IMR-90 (cell line): ENCODE data around the gene HTR2A. TPM values are rescaled to one million over a fixed set of nuclear protein-coding genes. Genes with fewer than 3 reads are reported as not detected.

Experiments
- ATAC-seq: fragments of 200-7000 bp; cut with Tn5 transposase; 2 replicates; pipeline ENCODE4 v1.9.1; 2020; ENCODE audit warnings: low read depth, mild to moderate bottlenecking, moderate library complexity
- BruUV-seq: library from RNA; stranded (reverse); fragments of 400-500 nt; replicated peaks from 2 replicates; lab custom pipeline; 2021; lab: Mats Ljungman, UMichigan
- CTCF ChIA-PET: fragments of 300-600 bp; formaldehyde crosslinking; extraction: SDS; loops from one replicate; lab custom pipeline; 2021; ENCODE audit warnings: antibody characterized with exemption; lab: Yijun Ruan, JAX
- POLR2A ChIA-PET: fragments of 300-600 bp; sonication (Branson Sonifier 250); formaldehyde crosslinking; loops from one replicate; lab custom pipeline; 2022; ENCODE audit warnings: antibody characterized with exemption; ENCODE audit not compliant: unreplicated experiment; lab: Charles Lee
- DNase-seq: peaks from one replicate; pipeline ENCODE4 v3.0.0; 2013
- H2AFZ ChIP-seq: replicated peaks from 2 replicates; pipeline ENCODE3; 2013; ENCODE audit warnings: low read length, mild to moderate bottlenecking; ENCODE audit not compliant: poor library complexity
- H2AK5ac ChIP-seq: 2 replicates; pipeline ENCODE4 v1.6.1; 2013; ENCODE audit warnings: low read depth, low read length, inconsistent platforms
- H2AK9ac ChIP-seq: replicated peaks from 2 replicates; pipeline ENCODE3; 2013; ENCODE audit warnings: mild to moderate bottlenecking, low read depth, low read length, moderate library complexity; ENCODE audit not compliant: poor library complexity
- H2BK120ac ChIP-seq: 2 replicates; pipeline ENCODE4 v1.6.1; 2013; ENCODE audit warnings: low read depth, low read length, inconsistent platforms
- H2BK15ac ChIP-seq: 3 replicates; pipeline ENCODE4 v1.6.1; 2013; ENCODE audit warnings: low read depth, low read length, inconsistent platforms
- H2BK20ac ChIP-seq: 2 replicates; pipeline ENCODE4 v1.6.1; 2013; ENCODE audit warnings: low read depth, mild to moderate bottlenecking, inconsistent platforms, low read length, moderate library complexity
- H2BK5ac ChIP-seq: 2 replicates; pipeline ENCODE4 v1.6.1; 2013; ENCODE audit warnings: mild to moderate bottlenecking, low read depth, low read length, inconsistent platforms; ENCODE audit not compliant: poor library complexity, severe bottlenecking
- H3K14ac ChIP-seq: replicated peaks from 2 replicates; pipeline ENCODE4 v1.6.1; 2013; ENCODE audit warnings: low read depth, low read length, inconsistent platforms
- H3K18ac ChIP-seq: 2 replicates; pipeline ENCODE4 v1.6.1; 2013; ENCODE audit warnings: low read depth, low read length, control low read depth
- H3K23ac ChIP-seq: 2 replicates; pipeline ENCODE4 v1.6.1; 2013; ENCODE audit warnings: low read depth, low read length, inconsistent platforms
- H3K27ac ChIP-seq: 2 replicates; pipeline ENCODE4 v1.5.1; 2013; ENCODE audit warnings: mild to moderate bottlenecking, control low read depth, low read length; ENCODE audit not compliant: insufficient read depth
- H3K27me3 ChIP-seq: 2 replicates; pipeline ENCODE4 v1.6.1; 2013; ENCODE audit warnings: low read length; ENCODE audit not compliant: control insufficient read depth, insufficient read depth
- H3K36me3 ChIP-seq: 2 replicates; pipeline ENCODE4 v1.6.1; 2013; ENCODE audit warnings: low read length, mixed read lengths; ENCODE audit not compliant: control insufficient read depth, insufficient read depth
- H3K4ac ChIP-seq: 2 replicates; pipeline ENCODE4 v1.6.1; 2013; ENCODE audit warnings: low read depth, low read length, inconsistent platforms
- H3K4me1 ChIP-seq: 2 replicates; pipeline ENCODE4 v1.6.1; 2013; ENCODE audit warnings: low read length, mixed read lengths; ENCODE audit not compliant: control insufficient read depth, insufficient read depth
- H3K4me2 ChIP-seq: 2 replicates; pipeline ENCODE4 v1.6.1; 2013; ENCODE audit warnings: low read depth, mild to moderate bottlenecking, control low read depth, low read length, moderate library complexity
- H3K4me3 ChIP-seq: 2 replicates; pipeline ENCODE4 v1.5.1; 2013; ENCODE audit warnings: low read depth, mild to moderate bottlenecking, control low read depth, low read length, moderate library complexity; ENCODE audit not compliant: insufficient read depth
- H3K56ac ChIP-seq: 2 replicates; pipeline ENCODE4 v1.6.1; 2013; ENCODE audit warnings: low read length, inconsistent platforms; ENCODE audit not compliant: insufficient read depth; ENCODE audit errors: extremely low read depth
- H3K79me1 ChIP-seq, 2 experiments: 2 replicates each; pipeline ENCODE4 v1.6.1; 2013; ENCODE audit warnings: low read length in 2 of 2, inconsistent platforms in 1 of 2, low read depth in 1 of 2
- H3K9ac ChIP-seq: 2 replicates; pipeline ENCODE4 v1.6.1; 2013; ENCODE audit warnings: low read depth, low read length, control low read depth
- H3K9me1 ChIP-seq: 2 replicates; pipeline ENCODE4 v1.6.1; 2013; ENCODE audit warnings: low read length, inconsistent platforms; ENCODE audit not compliant: insufficient read depth
- H3K9me3 ChIP-seq: 2 replicates; pipeline ENCODE4 v1.6.1; 2013; ENCODE audit warnings: low read length; ENCODE audit not compliant: control insufficient read depth, insufficient read depth
- H4K20me1 ChIP-seq: 2 replicates; pipeline ENCODE4 v1.6.1; 2013; ENCODE audit warnings: low read length, inconsistent platforms; ENCODE audit not compliant: insufficient read depth
- H4K5ac ChIP-seq: 2 replicates; pipeline ENCODE4 v1.6.1; 2013; ENCODE audit warnings: mild to moderate bottlenecking, low read depth, low read length, control low read depth
- H4K8ac ChIP-seq, 2 experiments: 2 replicates each; pipeline ENCODE4 v1.6.1; 2013; ENCODE audit warnings: low read depth in 2 of 2, low read length in 2 of 2, control low read depth in 1 of 2, inconsistent platforms in 1 of 2
- H4K91ac ChIP-seq: 2 replicates; pipeline ENCODE4 v1.6.1; 2013; ENCODE audit warnings: low read depth, low read length, inconsistent platforms; ENCODE audit not compliant: insufficient read depth
- NFE2L2 ChIP-seq: fragments of 150-350 bp; IDR thresholded peaks from 2 replicates; pipeline ENCODE4 v1.6.1; 2016; ENCODE audit warnings: low read depth, mild to moderate bottlenecking, low read length
- WGBS, 2 experiments: methylation state at CpG; one replicate each; pipeline versions ENCODE4 v1.1.5 to v1.1.7; 2013; ENCODE audit warnings: missing lambda C conversion rate in 2 of 2; ENCODE audit not compliant: insufficient read length in 1 of 2; ENCODE audit errors: extremely low coverage in 2 of 2; 5-methylcytosine and 5-hydroxymethylcytosine counted together
- dilution Hi-C: fragments of 300-500 bp; cut with HindIII; formaldehyde crosslinking; loops from one replicate; pipeline ENCODE4 v1.14.3; 2018; ENCODE audit warnings: low sequenced_read_pairs; ENCODE audit not compliant: unreplicated experiment
- in situ Hi-C: fragments of 300-500 bp; cut with MboI; formaldehyde crosslinking; loops from 3 replicates; pipeline ENCODE4 v1.14.3; 2019; ENCODE audit warnings: low sequenced_read_pairs, inconsistent platforms, mixed read lengths
- intact Hi-C: fragments of 100-400 bp; cut with micrococcal nuclease; formaldehyde crosslinking; loops from 2 replicates; pipeline ENCODE4 v1.10.0; 2022
- polyA plus RNA-seq, 3 experiments: library from polyadenylated mRNA; depleted of rRNA; stranded (reverse); fragments of >200 nt; gene quantifications; 2 replicates each; pipeline ENCODE4 v1.2.3, GENCODE V29; 2012; ENCODE audit warnings: low replicate concordance in 1 of 3
- total RNA-seq: library from RNA; depleted of rRNA; stranded (reverse); fragments of >200 nt; gene quantifications from 2 replicates; pipeline ENCODE4 v1.2.3, GENCODE V29; 2012
- TF ChIP-seq, protein P1 (sequence below): conservative IDR thresholded peaks from 2 replicates; pipeline ENCODE4 v1.5.1; 2012; ENCODE audit warnings: mild to moderate bottlenecking, low read depth, low read length, improper control_type of control experiment

HTR2A gene
- total and polyA plus RNA-seq, 2 of the 4 experiments (the other 2 are of a cell fraction), result 0.02 TPM; not detected in 1

DNA sequence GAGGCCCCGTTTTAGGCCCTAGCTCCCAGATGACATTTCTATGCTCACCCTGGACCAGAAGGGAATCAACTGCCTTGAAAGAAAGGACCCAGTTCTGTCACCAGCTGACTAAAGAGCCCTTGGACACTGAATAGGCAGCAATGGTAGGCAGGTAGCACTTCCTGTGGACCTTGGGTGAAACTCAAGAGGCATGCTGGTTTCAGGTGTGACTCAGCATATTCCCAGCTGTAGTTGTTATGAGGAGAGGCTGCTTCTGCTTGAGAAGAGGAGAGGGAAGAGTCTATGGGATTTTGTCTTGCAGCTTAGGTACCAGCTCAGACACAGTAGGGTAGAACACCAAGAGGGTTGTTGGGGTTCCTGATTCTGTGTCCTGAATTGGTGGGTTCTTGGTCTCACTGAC lies 37.9 kb upstream of the HTR2A start:
- in situ Hi-C loops, result no loop called here
- Histone ChIP-seq H3K4me2 (no peak overlapping the region), H3K23ac (no peak overlapping the region), H3K56ac (no peak overlapping the region), H3K27me3 (no peaks in the 10 kb centered on the region), H3K18ac (no peak overlapping the region), H4K91ac (no peak overlapping the region), H2AFZ (no peak overlapping the region), H3K4me3 (no peak overlapping the region), H3K4me1 (no peaks in the 10 kb centered on the region), H3K27ac (no peak overlapping the region), H3K36me3 (no peaks in the 10 kb centered on the region), H3K9me3 (peaks cover 3% of the 10 kb centered on the region; the same call in 1 of the 2 replicates), H2BK120ac (no peak overlapping the region), H2AK9ac (no peak overlapping the region), H3K4ac (no peak overlapping the region), H3K14ac (no peak overlapping the region), H4K8ac (no peak overlapping the region), H4K5ac (no peak overlapping the region), H3K9ac (no peak overlapping the region), H3K9me1 (no peaks in the 10 kb centered on the region), H2BK15ac (no peak overlapping the region), H2BK20ac (no peak overlapping the region), H2AK5ac (no peak overlapping the region), H4K20me1 (no peaks in the 10 kb centered on the region), H2BK5ac (no peak overlapping the region), H3K79me1 (no peaks in the 10 kb centered on the region)
- intact Hi-C loops, result no loop called here
- ChIA-PET CTCF (no interaction called here), POLR2A (no interaction called here)
- TF ChIP-seq NFE2L2, result peak; percentile 82
- TF ChIP-seq, protein P1, sequence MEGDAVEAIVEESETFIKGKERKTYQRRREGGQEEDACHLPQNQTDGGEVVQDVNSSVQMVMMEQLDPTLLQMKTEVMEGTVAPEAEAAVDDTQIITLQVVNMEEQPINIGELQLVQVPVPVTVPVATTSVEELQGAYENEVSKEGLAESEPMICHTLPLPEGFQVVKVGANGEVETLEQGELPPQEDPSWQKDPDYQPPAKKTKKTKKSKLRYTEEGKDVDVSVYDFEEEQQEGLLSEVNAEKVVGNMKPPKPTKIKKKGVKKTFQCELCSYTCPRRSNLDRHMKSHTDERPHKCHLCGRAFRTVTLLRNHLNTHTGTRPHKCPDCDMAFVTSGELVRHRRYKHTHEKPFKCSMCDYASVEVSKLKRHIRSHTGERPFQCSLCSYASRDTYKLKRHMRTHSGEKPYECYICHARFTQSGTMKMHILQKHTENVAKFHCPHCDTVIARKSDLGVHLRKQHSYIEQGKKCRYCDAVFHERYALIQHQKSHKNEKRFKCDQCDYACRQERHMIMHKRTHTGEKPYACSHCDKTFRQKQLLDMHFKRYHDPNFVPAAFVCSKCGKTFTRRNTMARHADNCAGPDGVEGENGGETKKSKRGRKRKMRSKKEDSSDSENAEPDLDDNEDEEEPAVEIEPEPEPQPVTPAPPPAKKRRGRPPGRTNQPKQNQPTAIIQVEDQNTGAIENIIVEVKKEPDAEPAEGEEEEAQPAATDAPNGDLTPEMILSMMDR, result no peak
- dilution Hi-C loops, result no loop called here
- DNase-seq (no peak), ATAC-seq (no peak)
- WGBS, 2 experiments, result no CpG with 5 or more reads among the region's 1 CpG
- BruUV-seq, result no TSS peak
